Gastroesophageal sphincter (tissue), 4 donors: ENCODE results near the gene POLQ. TPM values are rescaled to one million over a fixed set of nuclear protein-coding genes. Genes with fewer than 3 reads are reported as not detected.

ENCODE experiments used
- ATAC-seq: fragments of 150-250 bp; one replicate; pipeline ENCODE4 v1.9.1; 2016; ENCODE audit warnings: mild to moderate bottlenecking, moderate library complexity
- H3K27ac ChIP-seq, 4 donors: fragments of 200-600 bp; sonication (generic) in 3 of 4; 1 replicate in 3 of 4; 2 replicates in 1 of 4; pipeline ENCODE4 v1.5.1; 2016 to 2019
- H3K27me3 ChIP-seq: fragments of 200-600 bp; sonication (generic); one replicate; pipeline ENCODE4 v1.5.1; 2019
- H3K36me3 ChIP-seq, 2 donors: fragments of 200-600 bp; sonication (generic); one replicate each; pipeline ENCODE4 v1.5.1; 2019; ENCODE audit warnings: control low read depth in 1 of 2
- H3K4me1 ChIP-seq, 3 donors: fragments of 200-600 bp; sonication (generic); 1 replicate in 2 of 3; 2 replicates in 1 of 3; pipeline ENCODE4 v1.5.1; 2016 to 2019; ENCODE audit warnings: control low read depth in 2 of 3
- H3K4me3 ChIP-seq, 2 donors: fragments of 200-600 bp; sonication (generic); one replicate each; pipeline ENCODE4 v1.5.1; 2019; ENCODE audit warnings: mild to moderate bottlenecking in 1 of 2, moderate library complexity in 1 of 2
- H3K9me3 ChIP-seq, 3 donors: fragments of 200-600 bp; sonication (generic); one replicate each; pipeline ENCODE4 v1.5.1; 2017 to 2019; ENCODE audit warnings: control low read depth in 2 of 3
- CTCF ChIP-seq, 4 experiments: fragments of 200-600 bp in 2 of 4; fragments of 450-650 bp in 2 of 4; sonication (generic) in 1 of 4; IDR thresholded peaks; one replicate each; pipeline ENCODE4 v1.5.1; 2017 to 2019; ENCODE audit warnings: antibody characterized with exemption in 4 of 4, mild to moderate bottlenecking in 2 of 4, moderate library complexity in 2 of 4
- EP300 ChIP-seq: sonication (generic); formaldehyde crosslinking; IDR thresholded peaks from one replicate; pipeline ENCODE4 v1.6.1; 2017; ENCODE audit warnings: antibody characterized with exemption, mild to moderate bottlenecking
- POLR2A ChIP-seq, 2 donors: fragments of 450-650 bp; IDR thresholded peaks; one replicate each; pipeline ENCODE4 v1.6.1; 2017; ENCODE audit warnings: antibody characterized with exemption in 2 of 2, mild to moderate bottlenecking in 2 of 2, moderate library complexity in 1 of 2
- POLR2AphosphoS5 ChIP-seq: sonication (generic); formaldehyde crosslinking; IDR thresholded peaks from one replicate; pipeline ENCODE4 v1.6.1; 2017; ENCODE audit warnings: antibody characterized with exemption
- WGBS, 2 donors: methylation state at CpG; one replicate each; pipeline ENCODE4 v1.1.5; 2018; ENCODE audit warnings: low coverage in 1 of 2; 5-methylcytosine and 5-hydroxymethylcytosine counted together
- total RNA-seq, 4 donors: library from RNA; depleted of rRNA; stranded (reverse); fragments of >200 nt; gene quantifications; one replicate each; pipeline ENCODE4 v1.1.0, GENCODE V29; 2016

POLQ gene
- total RNA-seq, 4 donors from 2014 or later: 0.13 to 0.25 (median 0.15) TPM

DNA sequence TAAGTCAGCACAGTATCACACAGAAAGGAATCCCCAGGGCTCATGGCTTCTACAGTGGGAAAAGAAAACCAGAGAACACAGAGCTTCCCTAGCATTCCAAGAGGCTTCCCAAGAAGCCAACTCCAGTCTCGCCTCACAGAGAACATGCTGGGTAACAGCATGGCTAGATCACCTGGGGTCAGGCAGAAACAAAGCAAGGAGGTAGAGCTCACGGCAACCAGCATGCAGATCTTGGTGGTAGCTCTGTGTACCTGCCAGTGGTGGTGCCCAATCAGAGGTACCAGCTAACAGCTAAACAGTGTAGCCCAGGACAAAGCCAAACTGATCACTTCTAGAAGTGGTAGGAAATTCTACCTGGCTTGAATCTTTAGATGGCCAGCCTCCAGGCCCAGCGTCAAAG lies 31.3 kb downstream of the POLQ start:
- no peak for ATAC-seq
- 67 to 83% methylated on average over 1 of the region's 3 CpGs for WGBS, 2 donors
- no peaks in the 10 kb centered on the region for H3K27me3 ChIP-seq
- H3K9me3 ChIP-seq: peaks cover 0 to 18% (median 0%) of the 10 kb centered on the region in 3 donors
- no peaks in the 10 kb centered on the region for H3K4me1 ChIP-seq
- H3K36me3 ChIP-seq: no peaks in the 10 kb centered on the region
- no peak for TF ChIP-seq CTCF (IDR thresholded peaks at IDR 0.05)
- TF ChIP-seq POLR2AphosphoS5: no peak
- no peak for TF ChIP-seq EP300
- no peak overlapping the region for H3K27ac ChIP-seq
- H3K4me3 ChIP-seq: no peak overlapping the region

DNA sequence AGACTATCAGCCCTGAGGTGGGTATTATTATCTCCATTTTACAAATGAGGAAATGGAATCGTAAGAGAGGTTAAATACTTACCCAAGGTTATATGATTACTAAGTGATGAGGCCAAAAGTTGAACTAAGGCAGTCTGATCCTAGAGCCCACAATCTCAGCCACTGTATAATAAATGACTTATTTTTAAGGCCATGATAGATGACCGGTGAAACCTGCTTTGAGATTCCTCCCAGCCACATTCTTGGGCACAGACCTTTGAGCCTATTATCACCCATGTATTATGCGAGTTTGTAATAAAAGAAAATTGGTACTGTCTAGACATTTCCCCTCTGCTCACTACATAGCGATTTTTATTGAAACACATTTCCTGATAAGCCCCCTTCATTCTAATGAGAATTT lies 37.4 kb downstream of the POLQ start:
- H3K4me1 ChIP-seq: no peaks in the 10 kb centered on the region
- no peaks in the 10 kb centered on the region for H3K27me3 ChIP-seq
- H3K36me3 ChIP-seq: no peaks in the 10 kb centered on the region
- H3K27ac ChIP-seq: no peak overlapping the region
- no peak for TF ChIP-seq EP300
- no peak for TF ChIP-seq POLR2A (IDR thresholded peaks at IDR 0.05)
- TF ChIP-seq CTCF (IDR thresholded peaks at IDR 0.05): no peak
- TF ChIP-seq POLR2AphosphoS5: no peak
- 94 to 95% methylated on average over 3 to 4 of the region's 4 CpGs for WGBS, 2 donors
- no peaks in the 10 kb centered on the region for H3K9me3 ChIP-seq
- ATAC-seq: no peak
- no peak overlapping the region for H3K4me3 ChIP-seq

- H3K9me3 ChIP-seq: no peaks in the 10 kb centered on the region
- no peaks in the 10 kb centered on the region for H3K4me1 ChIP-seq
- H3K36me3 ChIP-seq: no peaks in the 10 kb centered on the region
- H3K27ac ChIP-seq: no peak overlapping the region
- no peak for TF ChIP-seq CTCF (IDR thresholded peaks at IDR 0.05)
- no peak for TF ChIP-seq EP300
- TF ChIP-seq POLR2AphosphoS5: no peak
- TF ChIP-seq POLR2A (IDR thresholded peaks at IDR 0.05): no peak
- H3K4me3 ChIP-seq: no peak overlapping the region
- no peak for ATAC-seq
- no peaks in the 10 kb centered on the region for H3K27me3 ChIP-seq
Measured at GRCh38 chr3:121505256-121505655, 40.5 kb downstream of the POLQ start.

DNA sequence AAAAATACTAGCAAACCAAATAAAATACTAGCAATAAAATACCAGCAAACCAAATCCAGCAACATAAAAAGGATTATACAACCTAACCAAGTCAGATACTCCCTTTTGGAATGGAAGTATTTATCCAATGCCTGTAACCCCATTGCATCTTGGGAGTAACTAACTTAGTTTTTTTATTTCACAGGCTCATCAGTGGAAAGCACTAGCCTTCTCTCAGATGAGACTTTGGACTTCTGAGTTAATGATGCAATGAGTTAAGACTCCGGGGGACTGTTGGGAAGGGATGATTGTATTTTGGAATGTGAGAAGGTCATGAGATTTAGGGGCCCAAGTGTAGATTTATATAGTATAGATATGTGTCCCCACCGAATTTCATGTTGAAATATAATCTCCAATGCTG lies 41.2 kb downstream of the POLQ start:
- no peaks in the 10 kb centered on the region for H3K9me3 ChIP-seq
- TF ChIP-seq POLR2A (IDR thresholded peaks at IDR 0.05) (no peak), POLR2AphosphoS5 (no peak), EP300 (no peak), CTCF (IDR thresholded peaks at IDR 0.05) (no peak)
- H3K4me1 ChIP-seq: no peaks in the 10 kb centered on the region
- WGBS, 2 donors: 100% methylated on average over 2 of the region's 2 CpGs
- ATAC-seq: no peak
- H3K36me3 ChIP-seq: no peaks in the 10 kb centered on the region
- H3K27me3 ChIP-seq: no peaks in the 10 kb centered on the region
- H3K27ac ChIP-seq: no peak overlapping the region
- no peak overlapping the region for H3K4me3 ChIP-seq

DNA sequence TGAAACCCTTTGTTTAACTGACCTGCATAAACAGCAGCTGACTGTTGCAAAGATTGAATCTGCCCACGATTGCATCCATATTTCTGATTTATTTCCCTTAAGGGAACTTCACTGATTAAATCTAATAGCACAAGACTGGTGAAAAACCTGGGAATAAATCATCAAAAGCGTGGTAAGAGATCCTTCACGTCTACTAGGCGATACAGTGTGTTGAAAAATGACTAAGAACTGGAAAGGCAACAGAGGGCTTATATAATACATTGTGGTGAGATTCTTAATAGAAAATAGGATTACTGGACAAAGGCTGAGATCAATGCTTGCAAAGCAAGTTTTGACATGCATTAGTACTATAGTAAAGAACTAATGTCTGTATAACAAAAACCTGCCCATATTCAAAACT lies 49.0 kb downstream of the POLQ start:
- TF ChIP-seq CTCF (IDR thresholded peaks at IDR 0.05): no peak
- Histone ChIP-seq H3K4me3 (no peak overlapping the region), H3K36me3 (no peaks in the 10 kb centered on the region), H3K9me3 (no peaks in the 10 kb centered on the region), H3K27me3 (no peaks in the 10 kb centered on the region), H3K4me1 (no peaks in the 10 kb centered on the region), H3K27ac (no peak overlapping the region)
- ATAC-seq: no peak
- WGBS, 2 donors: 81 to 86% methylated on average over 4 of the region's 4 CpGs
